Left ventricle myocardium inferior (tissue), 1 donor: ENCODE measurements around the gene RABGEF1. TPM values are rescaled to one million over a fixed set of nuclear protein-coding genes. Genes with fewer than 3 reads are reported as not detected.
A peak's percentile ranks its signal among the peaks of the same experiment; 100 is the strongest.
"Not testable (repeated sequence)": the region's sequence is repeated elsewhere in the genome, so short reads cannot be mapped to it uniquely, and the experiment has no call there.

Source experiments
- DNase-seq: peaks from one replicate; pipeline ENCODE4 v3.0.0-alpha.2; 2020
- H3K27ac ChIP-seq: fragments of 200-600 bp; replicated peaks from 2 replicates; pipeline ENCODE4 v1.8.0; 2021
- H3K27me3 ChIP-seq: fragments of 200-600 bp; 2 replicates; pipeline ENCODE4 v1.8.0; 2021; ENCODE audit warnings: low read depth
- H3K36me3 ChIP-seq: fragments of 200-600 bp; 2 replicates; pipeline ENCODE4 v1.8.0; 2021
- H3K4me1 ChIP-seq: fragments of 200-600 bp; 2 replicates; pipeline ENCODE4 v1.8.0; 2021
- H3K4me3 ChIP-seq: fragments of 200-600 bp; 2 replicates; pipeline ENCODE4 v1.8.0; 2021; ENCODE audit warnings: mild to moderate bottlenecking, moderate library complexity
- H3K9me3 ChIP-seq: fragments of 200-600 bp; replicated peaks from 2 replicates; pipeline ENCODE4 v1.8.0; 2021
- intact Hi-C: fragments of 100-400 bp; cut with micrococcal nuclease; formaldehyde crosslinking; loops from one replicate; pipeline ENCODE4 v1.11.0; 2022
- total RNA-seq: library from RNA; stranded (reverse); fragmentation: NEBNext Ultra II Directional; extraction: Animal tissue kit (Norgen Biotek cat#: 25700); gene quantifications from one replicate; pipeline ENCODE4 v1.2.1, GENCODE V29; 2021
- TF ChIP-seq, protein P1 (sequence below): fragments of 200-600 bp; IDR thresholded peaks from 2 replicates; pipeline ENCODE4 v1.8.0; 2021; ENCODE audit warnings: antibody characterized with exemption, mild to moderate bottlenecking, borderline replicate concordance
- donor health status: DM: no; HTN: yes; CAD: no; lungs with severe emphysema.

The RABGEF1 gene
- total RNA-seq, 1 donor from 2014 or later = 17.4 TPM

DNA sequence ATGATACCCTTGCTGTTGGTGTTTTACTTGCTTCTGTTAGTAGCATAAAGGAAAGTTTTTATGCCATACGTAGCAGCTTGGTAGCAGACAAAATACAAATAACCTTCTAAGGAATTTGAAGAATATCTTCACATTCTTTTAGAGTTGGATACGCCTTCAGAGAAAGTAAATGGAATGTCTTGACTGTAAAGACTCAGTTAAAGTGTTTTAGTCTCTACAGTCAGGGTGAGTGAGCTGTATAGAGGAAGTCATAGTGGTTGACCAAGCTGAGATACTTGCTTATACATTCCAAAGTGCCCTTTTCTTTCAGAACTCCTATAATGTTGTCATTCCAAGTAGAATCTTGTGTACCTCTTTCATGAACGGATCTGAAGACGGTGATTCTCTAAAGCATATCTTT lies 37.7 kb downstream of the RABGEF1 start:
- Histone ChIP-seq H3K27ac (no peak overlapping the region), H3K9me3 (no peaks in the 10 kb centered on the region), H3K36me3 (peaks cover 51% of the 10 kb centered on the region), H3K4me1 (peaks cover 16% of the 10 kb centered on the region), H3K4me3 (no peak overlapping the region), H3K27me3 (no peaks in the 10 kb centered on the region)
- no peak for DNase-seq
- TF ChIP-seq, protein P1, sequence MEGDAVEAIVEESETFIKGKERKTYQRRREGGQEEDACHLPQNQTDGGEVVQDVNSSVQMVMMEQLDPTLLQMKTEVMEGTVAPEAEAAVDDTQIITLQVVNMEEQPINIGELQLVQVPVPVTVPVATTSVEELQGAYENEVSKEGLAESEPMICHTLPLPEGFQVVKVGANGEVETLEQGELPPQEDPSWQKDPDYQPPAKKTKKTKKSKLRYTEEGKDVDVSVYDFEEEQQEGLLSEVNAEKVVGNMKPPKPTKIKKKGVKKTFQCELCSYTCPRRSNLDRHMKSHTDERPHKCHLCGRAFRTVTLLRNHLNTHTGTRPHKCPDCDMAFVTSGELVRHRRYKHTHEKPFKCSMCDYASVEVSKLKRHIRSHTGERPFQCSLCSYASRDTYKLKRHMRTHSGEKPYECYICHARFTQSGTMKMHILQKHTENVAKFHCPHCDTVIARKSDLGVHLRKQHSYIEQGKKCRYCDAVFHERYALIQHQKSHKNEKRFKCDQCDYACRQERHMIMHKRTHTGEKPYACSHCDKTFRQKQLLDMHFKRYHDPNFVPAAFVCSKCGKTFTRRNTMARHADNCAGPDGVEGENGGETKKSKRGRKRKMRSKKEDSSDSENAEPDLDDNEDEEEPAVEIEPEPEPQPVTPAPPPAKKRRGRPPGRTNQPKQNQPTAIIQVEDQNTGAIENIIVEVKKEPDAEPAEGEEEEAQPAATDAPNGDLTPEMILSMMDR = no peak
- intact Hi-C loops = no loop called here

DNA sequence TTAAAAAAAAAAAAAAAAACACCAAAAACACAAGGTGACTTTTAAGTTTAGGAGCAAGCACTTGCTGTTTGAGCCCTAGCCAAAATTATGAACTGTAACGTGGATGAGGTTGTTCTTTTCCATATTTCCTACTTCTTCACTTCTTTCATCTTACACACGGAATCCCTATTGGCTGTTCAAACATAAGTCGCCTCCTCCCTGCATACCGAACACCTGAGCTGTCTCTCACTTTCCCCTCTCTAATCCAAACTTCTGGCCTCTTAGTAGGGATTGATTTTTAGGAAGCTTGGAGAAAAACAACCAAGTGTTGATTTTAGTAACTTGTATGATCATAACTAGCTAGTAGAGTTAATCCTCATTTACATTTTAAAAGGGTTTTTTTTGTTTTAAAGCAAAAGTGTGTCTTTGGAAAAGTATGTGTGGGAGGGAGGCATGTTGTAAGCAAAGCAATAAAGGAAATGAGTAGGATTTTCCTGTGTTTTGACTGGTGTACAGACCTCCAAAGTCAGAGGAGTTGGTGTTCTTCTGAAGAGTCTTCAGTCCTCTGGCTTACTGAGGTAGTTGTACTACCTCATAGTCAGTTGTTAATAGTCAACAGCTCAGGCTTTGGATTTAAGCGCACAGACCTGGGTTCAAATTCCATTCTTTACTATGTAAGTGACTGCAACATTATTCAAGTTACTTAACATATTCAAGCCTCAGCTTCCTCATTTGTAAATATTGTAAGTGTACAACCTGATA lies 39.3 kb downstream of the RABGEF1 start:
- Histone ChIP-seq H3K4me1 (peaks cover 16% of the 10 kb centered on the region), H3K9me3 (no peaks in the 10 kb centered on the region), H3K27ac (no peak overlapping the region), H3K27me3 (no peaks in the 10 kb centered on the region), H3K36me3 (peaks cover 55% of the 10 kb centered on the region), H3K4me3 (no peak overlapping the region)
- TF ChIP-seq, protein P1 = no peak
- intact Hi-C loops = no loop called here
- DNase-seq = no peak

DNA sequence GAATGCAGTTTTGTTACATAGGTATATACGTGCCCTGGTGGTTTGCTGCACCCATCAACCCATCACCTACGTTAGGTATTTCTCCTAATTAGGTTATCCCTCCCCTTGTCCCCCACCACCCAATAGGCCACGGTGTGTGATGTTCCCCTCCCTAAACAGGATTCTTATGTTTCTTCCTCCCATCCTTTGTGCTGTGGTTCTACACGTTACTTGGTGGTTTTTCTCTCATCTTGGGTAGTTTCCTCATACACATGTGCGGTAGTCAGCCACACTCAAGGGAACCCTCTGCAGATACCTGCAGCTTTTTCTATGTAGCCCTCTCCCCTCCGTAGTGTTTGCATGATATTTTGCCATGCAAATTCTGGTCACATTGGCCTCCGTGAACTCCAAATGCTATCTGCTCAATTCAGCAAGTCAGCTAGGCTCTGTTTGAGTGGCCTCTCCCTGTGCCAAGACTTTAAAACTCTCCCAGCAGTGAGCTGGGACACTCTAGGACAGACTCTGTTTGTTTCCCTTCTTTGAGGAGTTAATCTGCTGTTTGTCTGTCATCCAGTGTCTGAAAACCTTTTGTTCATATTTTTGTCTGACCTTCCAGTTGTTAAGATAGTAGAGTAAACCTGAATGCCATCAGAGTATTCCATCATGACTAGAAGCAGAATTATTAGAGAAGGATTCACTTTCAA lies 41.0 kb downstream of the RABGEF1 start:
- Histone ChIP-seq H3K27me3 (no peaks in the 10 kb centered on the region), H3K4me1 (peaks cover 16% of the 10 kb centered on the region), H3K27ac (peak overlapping the region; percentile 28), H3K4me3 (no peak overlapping the region), H3K9me3 (no peaks in the 10 kb centered on the region), H3K36me3 (peaks cover 55% of the 10 kb centered on the region)
- TF ChIP-seq, protein P1 = no peak
- no peak for DNase-seq
- intact Hi-C loops = no loop called here

DNA sequence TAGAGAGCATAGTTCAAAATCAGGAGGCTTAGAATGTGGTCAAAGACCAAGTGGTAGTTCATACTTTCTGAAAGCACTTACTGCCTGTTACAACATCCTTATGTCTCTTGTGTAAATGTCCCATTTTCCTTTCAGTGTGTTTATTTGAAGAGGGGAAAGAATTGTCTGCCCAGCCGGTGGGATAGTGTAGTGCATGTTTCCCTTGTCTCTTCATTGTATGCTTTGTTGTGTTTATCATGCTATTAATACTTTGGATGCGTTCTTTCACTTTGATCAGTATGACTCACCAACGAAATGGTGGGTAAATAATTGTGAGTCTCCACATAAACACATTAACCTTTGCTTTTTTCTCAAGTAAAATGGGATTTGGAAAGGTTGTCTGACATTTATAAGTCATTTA lies 42.3 kb downstream of the RABGEF1 start:
- H3K27me3 ChIP-seq, DNase-seq, H3K27ac ChIP-seq, intact Hi-C loops, H3K4me3 ChIP-seq, H3K9me3 ChIP-seq: not testable (repeated sequence)
- peaks cover 16% of the 10 kb centered on the region for H3K4me1 ChIP-seq
- peaks cover 56% of the 10 kb centered on the region for H3K36me3 ChIP-seq

DNA sequence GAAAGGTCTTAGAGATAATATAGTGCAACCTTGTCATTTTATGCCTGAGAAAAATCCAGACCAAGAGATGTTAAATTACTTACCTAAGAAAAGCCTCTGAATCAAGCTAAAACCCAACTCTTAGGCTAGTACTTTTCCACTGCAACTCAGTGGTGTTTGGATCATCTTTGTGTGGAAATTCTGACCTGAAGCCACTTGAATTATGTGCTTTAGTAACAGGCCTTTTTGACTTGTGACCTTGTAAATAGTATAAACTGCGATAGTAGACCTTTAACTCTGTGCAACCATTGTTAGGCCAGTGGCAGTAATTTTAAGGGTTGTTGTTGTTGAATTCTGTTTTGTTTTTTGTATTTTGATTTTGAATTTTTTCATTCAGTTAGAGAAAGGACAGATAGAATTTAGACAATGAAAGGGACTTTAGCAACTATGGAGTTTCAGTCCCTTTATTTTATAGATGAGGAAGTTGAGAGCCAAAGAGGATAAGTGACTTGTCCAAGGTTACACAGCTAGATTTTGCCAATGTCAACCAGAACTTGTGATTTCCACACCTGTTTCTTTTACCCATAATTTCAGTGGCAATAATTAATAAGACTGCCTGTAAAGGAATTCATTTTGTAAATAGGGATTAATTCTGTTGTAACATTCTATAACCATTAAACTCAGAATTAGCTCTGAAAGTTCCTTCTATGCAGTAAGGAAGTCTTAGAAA lies 43.5 kb downstream of the RABGEF1 start:
- H3K27ac ChIP-seq, H3K9me3 ChIP-seq, H3K4me3 ChIP-seq, intact Hi-C loops, H3K27me3 ChIP-seq, DNase-seq: not testable (repeated sequence)
- H3K36me3 ChIP-seq = peaks cover 61% of the 10 kb centered on the region
- peaks cover 16% of the 10 kb centered on the region for H3K4me1 ChIP-seq

DNA sequence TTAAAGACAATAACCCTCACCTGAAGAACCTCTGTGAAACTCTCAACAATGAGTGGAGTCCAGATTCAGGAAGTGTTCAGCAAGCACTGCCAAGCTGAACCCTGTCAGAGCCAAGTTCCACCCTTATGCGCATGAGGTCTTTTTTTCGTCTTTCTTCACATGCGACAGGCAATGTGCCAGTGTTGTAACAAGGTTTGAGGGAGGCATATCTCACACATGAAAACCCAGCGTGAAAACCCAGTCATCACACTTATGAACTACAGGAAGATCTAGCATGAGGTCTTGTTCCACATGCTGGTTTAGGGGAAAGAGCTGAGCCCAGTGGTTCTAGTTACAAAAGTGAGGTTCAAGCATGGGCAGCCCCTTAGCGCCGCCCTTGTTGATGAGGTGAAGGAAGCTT lies 49.7 kb downstream of the RABGEF1 start:
- Histone ChIP-seq H3K36me3 (peaks cover 75% of the 10 kb centered on the region), H3K27me3 (no peaks in the 10 kb centered on the region), H3K4me3 (no peak overlapping the region), H3K4me1 (peaks cover 8% of the 10 kb centered on the region), H3K9me3 (no peaks in the 10 kb centered on the region), H3K27ac (no peak overlapping the region)
- DNase-seq = no peak
- TF ChIP-seq, protein P1 = no peak
- intact Hi-C loops = no loop called here
